GM12878 (cell line): Measurements from ENCODE around the gene SPACA1. TPM values are rescaled to one million over a fixed set of nuclear protein-coding genes. Genes with fewer than 3 reads are reported as not detected.

Source experiments
- ATAC-seq: fragments of 200-7000 bp; cut with Tn5 transposase; 3 replicates; pipeline ENCODE4 v1.9.1; 2020; ENCODE audit warnings: mild to moderate bottlenecking, moderate library complexity
- BruUV-seq: library from RNA; stranded (reverse); fragments of 400-500 nt; replicated peaks from 2 replicates; lab custom pipeline; 2021; lab: Mats Ljungman, UMichigan
- CTCF ChIA-PET: fragments of 300-600 bp; sonication (Branson Sonifier 250); formaldehyde crosslinking; extraction: SDS; loops from one replicate; lab custom pipeline; 2021; ENCODE audit warnings: inconsistent platforms; lab: Yijun Ruan, JAX
- POLR2A ChIA-PET: fragments of 350-600 bp; formaldehyde crosslinking; extraction: SDS; loops from one replicate; lab custom pipeline; 2021; ENCODE audit warnings: inconsistent platforms; lab: Charles Lee
- RAD21 ChIA-PET: fragments of 300-600 bp; sonication (Branson Sonifier 250); formaldehyde crosslinking; loops from one replicate; lab custom pipeline; 2023; ENCODE audit warnings: antibody characterized with exemption; ENCODE audit not compliant: unreplicated experiment; lab: Charles Lee
- SMC1A ChIA-PET: fragments of 300-600 bp; sonication (Branson Sonifier 250); formaldehyde crosslinking; loops from one replicate; lab custom pipeline; 2023; ENCODE audit not compliant: unreplicated experiment, uncharacterized antibody; lab: Charles Lee
- DNase-seq: peaks from one replicate; pipeline ENCODE4 v3.0.0-alpha.2; 2011; ENCODE audit warnings: low read depth, low spot score
- FAIRE-seq: peaks from 3 replicates; lab custom pipeline; 2011; peaks lifted over from hg19 to GRCh38; lab: Jason Lieb, UNC
- H2AFZ ChIP-seq: 2 replicates; pipeline ENCODE4 v1.6.0; 2011; ENCODE audit warnings: low read depth, low read length, control low read depth; ENCODE audit not compliant: control insufficient read depth
- H3K27ac ChIP-seq: 2 replicates; pipeline ENCODE4 v1.5.1; 2011; ENCODE audit warnings: control low read depth; ENCODE audit not compliant: control insufficient read depth, insufficient read depth
- H3K27me3 ChIP-seq, 2 experiments: replicated peaks in 1 of 2; 2 replicates each; pipeline versions ENCODE4 v1.6.0 to v1.6.1; 2011; ENCODE audit warnings: low read length in 1 of 2; ENCODE audit not compliant: control insufficient read depth in 2 of 2, insufficient read depth in 2 of 2
- H3K36me3 ChIP-seq, 2 experiments: 2 replicates each; pipeline ENCODE4 v1.5.1; 2011; ENCODE audit warnings: low read length in 1 of 2; ENCODE audit not compliant: control insufficient read depth in 2 of 2, insufficient read depth in 2 of 2
- H3K4me1 ChIP-seq: 2 replicates; pipeline ENCODE4 v1.6.1; 2011; ENCODE audit warnings: mild to moderate bottlenecking, low read length, moderate library complexity, mixed read lengths; ENCODE audit not compliant: control insufficient read depth, insufficient read depth
- H3K4me2 ChIP-seq: 2 replicates; pipeline ENCODE4 v1.6.0; 2011; ENCODE audit warnings: control low read depth; ENCODE audit not compliant: control insufficient read depth, insufficient read depth
- H3K4me3 ChIP-seq: fragments of 200-600 bp; sonication (generic); 2 replicates; pipeline ENCODE4 v1.5.1; 2016
- H3K79me2 ChIP-seq: 2 replicates; pipeline ENCODE4 v1.6.0; 2011; ENCODE audit warnings: low read length; ENCODE audit not compliant: control insufficient read depth, insufficient read depth
- H3K9ac ChIP-seq: 2 replicates; pipeline ENCODE4 v1.8.0; 2011; ENCODE audit warnings: low read length, control low read depth, mixed read lengths; ENCODE audit not compliant: control insufficient read depth, insufficient read depth
- H3K9me3 ChIP-seq: replicated peaks from 3 replicates; pipeline ENCODE4 v1.5.1; 2011; ENCODE audit warnings: mild to moderate bottlenecking, low read length; ENCODE audit not compliant: control insufficient read depth, insufficient read depth
- H4K20me1 ChIP-seq: 2 replicates; pipeline ENCODE4 v1.6.0; 2011; ENCODE audit not compliant: control insufficient read depth, insufficient read depth
- FOXM1 ChIP-seq: IDR thresholded peaks from 2 replicates; pipeline ENCODE4 v1.6.1; 2012; ENCODE audit warnings: low read depth, mild to moderate bottlenecking, inconsistent platforms, low read length, moderate library complexity
- HCFC1 ChIP-seq: fragments of 150-350 bp; IDR thresholded peaks from 2 replicates; pipeline ENCODE4 v1.6.1; 2014; ENCODE audit warnings: low read length
- MEF2B ChIP-seq: fragments of 450-650 bp; IDR thresholded peaks from 2 replicates; pipeline ENCODE4 v1.6.1; 2018; ENCODE audit warnings: mild to moderate bottlenecking, moderate library complexity; ENCODE audit not compliant: partially characterized antibody, poor library complexity, severe bottlenecking
- RB1 ChIP-seq: fragments of 450-650 bp; formaldehyde crosslinking; IDR thresholded peaks from 2 replicates; pipeline ENCODE4 v1.6.1; 2017; ENCODE audit warnings: mild to moderate bottlenecking, borderline replicate concordance
- REST ChIP-seq: IDR thresholded peaks from 2 replicates; pipeline ENCODE4 v1.6.1; 2012; ENCODE audit warnings: mild to moderate bottlenecking, low read depth, low read length
- RUNX3 ChIP-seq: IDR thresholded peaks from 2 replicates; pipeline ENCODE4 v1.6.1; 2012; ENCODE audit warnings: low read length, inconsistent platforms
- SIX5 ChIP-seq: IDR thresholded peaks from 2 replicates; pipeline ENCODE4 v1.6.1; 2011; ENCODE audit warnings: mild to moderate bottlenecking, low read depth, low read length, moderate library complexity; ENCODE audit not compliant: severe bottlenecking
- TAF1 ChIP-seq: IDR thresholded peaks from 2 replicates; pipeline ENCODE4 v1.6.1; 2011; ENCODE audit warnings: mild to moderate bottlenecking, low read depth, low read length, borderline replicate concordance
- WGBS: methylation state at CpG from one replicate; pipeline ENCODE4 v1.1.6; 2016; ENCODE audit warnings: low lambda C conversion rate; ENCODE audit not compliant: insufficient replicate concordance, insufficient coverage; ENCODE audit errors: missing lambda C conversion rate; 5-methylcytosine and 5-hydroxymethylcytosine counted together
- in situ Hi-C: fragments of 300-500 bp; cut with MboI; formaldehyde crosslinking; loops from 9 replicates; pipeline ENCODE4 v1.14.3; 2018; ENCODE audit warnings: mixed read lengths
- intact Hi-C: fragments of 100-400 bp; cut with micrococcal nuclease; formaldehyde crosslinking; loops from one replicate; pipeline ENCODE4 v1.14.2; 2022; ENCODE audit not compliant: unreplicated experiment
- polyA plus RNA-seq, 11 experiments: library from polyadenylated mRNA; depleted of rRNA in 4 of 11; unstranded in 6 of 11; stranded (reverse) in 5 of 11; fragments of >200 nt; fragmentation: Nextera tagmentation in 4 of 11; fragmentation: Illumina TruSeq in 1 of 11; extraction: Ambion mirVana in 4 of 11; extraction: Trizol in 1 of 11; gene quantifications; 1 replicate in 1 of 11; 2 replicates in 10 of 11; pipeline versions ENCODE4 v1.2.1 to v1.2.3, GENCODE V29; 2011 to 2016; ENCODE audit warnings: inconsistent platforms in 2 of 11, missing spikeins in 2 of 11, low read depth in 1 of 11
- total RNA-seq, 4 experiments: library from RNA; depleted of rRNA in 3 of 4; stranded (reverse); fragments of >200 nt in 3 of 4; fragmentation: Illumina TruSeq in 1 of 4; extraction: Trizol in 1 of 4; gene quantifications; 2 replicates each; pipeline versions ENCODE4 v1.2.1 to v1.2.3, GENCODE V29; 2013 to 2021
- TF ChIP-seq, protein P1 (sequence below): fragments of 450-650 bp; formaldehyde crosslinking; IDR thresholded peaks from 2 replicates; pipeline ENCODE4 v1.4.0; 2020; ENCODE audit warnings: mild to moderate bottlenecking, moderate library complexity

The SPACA1 gene
- total and polyA plus RNA-seq, 10 of the 15 experiments (the other 5 are each of a cell fraction or from before 2014, with no cell fraction given) = not detected

DNA sequence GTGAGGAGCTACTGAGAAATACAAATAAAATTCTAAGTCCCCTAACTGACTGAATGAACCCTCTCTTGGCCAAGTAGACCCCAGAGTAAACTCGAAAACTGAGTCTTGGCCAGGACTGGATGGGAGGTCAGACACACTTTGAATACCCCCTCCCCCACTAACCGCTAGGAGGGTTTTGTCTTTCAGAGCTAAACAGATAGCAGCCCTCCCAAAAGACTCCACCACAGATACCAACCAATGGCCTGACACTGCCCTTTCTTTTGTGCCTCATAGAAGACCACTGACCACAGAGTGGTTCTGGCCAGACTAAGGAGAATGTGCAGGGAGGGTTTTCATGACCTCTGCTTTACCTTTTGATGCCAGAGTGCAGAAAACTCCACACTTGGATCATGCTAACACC is 42.1 kb downstream of the SPACA1 start:
- Histone ChIP-seq H3K9me3 (no peaks in the 10 kb centered on the region), H3K79me2 (no peaks in the 10 kb centered on the region), H3K9ac (no peak overlapping the region), H2AFZ (no peak overlapping the region), H3K4me1 (no peaks in the 10 kb centered on the region), H3K4me3 (no peak overlapping the region), H3K27me3 (no peaks in the 10 kb centered on the region), H3K4me2 (no peak overlapping the region), H4K20me1 (no peaks in the 10 kb centered on the region), H3K27ac (no peak overlapping the region), H3K36me3 (no peaks in the 10 kb centered on the region)
- WGBS = 14% methylated on average over 2 of the region's 2 CpGs
- ChIA-PET RAD21 (no interaction called here), POLR2A (no interaction called here), CTCF (no interaction called here), SMC1A (interaction anchor here (1.8 kb wide), 1 partner anchor 145 kb away, joined by 4 read pairs; no protein-coding TSS in a partner anchor)
- intact Hi-C loops = no loop called here
- FAIRE-seq (no peak), DNase-seq (no peak), ATAC-seq (no peak)
- in situ Hi-C loops = no loop called here
- no TSS peak for BruUV-seq
- TF ChIP-seq TAF1 (no peak), REST (no peak), HCFC1 (no peak), SIX5 (no peak), RB1 (no peak), FOXM1 (no peak), MEF2B (no peak), RUNX3 (0 out of 2 replicates have a peak, but pooled peaks have one; percentile 10)
- TF ChIP-seq, protein P1, sequence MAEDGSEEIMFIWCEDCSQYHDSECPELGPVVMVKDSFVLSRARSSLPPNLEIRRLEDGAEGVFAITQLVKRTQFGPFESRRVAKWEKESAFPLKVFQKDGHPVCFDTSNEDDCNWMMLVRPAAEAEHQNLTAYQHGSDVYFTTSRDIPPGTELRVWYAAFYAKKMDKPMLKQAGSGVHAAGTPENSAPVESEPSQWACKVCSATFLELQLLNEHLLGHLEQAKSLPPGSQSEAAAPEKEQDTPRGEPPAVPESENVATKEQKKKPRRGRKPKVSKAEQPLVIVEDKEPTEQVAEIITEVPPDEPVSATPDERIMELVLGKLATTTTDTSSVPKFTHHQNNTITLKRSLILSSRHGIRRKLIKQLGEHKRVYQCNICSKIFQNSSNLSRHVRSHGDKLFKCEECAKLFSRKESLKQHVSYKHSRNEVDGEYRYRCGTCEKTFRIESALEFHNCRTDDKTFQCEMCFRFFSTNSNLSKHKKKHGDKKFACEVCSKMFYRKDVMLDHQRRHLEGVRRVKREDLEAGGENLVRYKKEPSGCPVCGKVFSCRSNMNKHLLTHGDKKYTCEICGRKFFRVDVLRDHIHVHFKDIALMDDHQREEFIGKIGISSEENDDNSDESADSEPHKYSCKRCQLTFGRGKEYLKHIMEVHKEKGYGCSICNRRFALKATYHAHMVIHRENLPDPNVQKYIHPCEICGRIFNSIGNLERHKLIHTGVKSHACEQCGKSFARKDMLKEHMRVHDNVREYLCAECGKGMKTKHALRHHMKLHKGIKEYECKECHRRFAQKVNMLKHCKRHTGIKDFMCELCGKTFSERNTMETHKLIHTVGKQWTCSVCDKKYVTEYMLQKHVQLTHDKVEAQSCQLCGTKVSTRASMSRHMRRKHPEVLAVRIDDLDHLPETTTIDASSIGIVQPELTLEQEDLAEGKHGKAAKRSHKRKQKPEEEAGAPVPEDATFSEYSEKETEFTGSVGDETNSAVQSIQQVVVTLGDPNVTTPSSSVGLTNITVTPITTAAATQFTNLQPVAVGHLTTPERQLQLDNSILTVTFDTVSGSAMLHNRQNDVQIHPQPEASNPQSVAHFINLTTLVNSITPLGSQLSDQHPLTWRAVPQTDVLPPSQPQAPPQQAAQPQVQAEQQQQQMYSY (CRISPR knock-in tag) = no peak
